Measurements from ENCODE around the gene RNASE13.

DNA sequence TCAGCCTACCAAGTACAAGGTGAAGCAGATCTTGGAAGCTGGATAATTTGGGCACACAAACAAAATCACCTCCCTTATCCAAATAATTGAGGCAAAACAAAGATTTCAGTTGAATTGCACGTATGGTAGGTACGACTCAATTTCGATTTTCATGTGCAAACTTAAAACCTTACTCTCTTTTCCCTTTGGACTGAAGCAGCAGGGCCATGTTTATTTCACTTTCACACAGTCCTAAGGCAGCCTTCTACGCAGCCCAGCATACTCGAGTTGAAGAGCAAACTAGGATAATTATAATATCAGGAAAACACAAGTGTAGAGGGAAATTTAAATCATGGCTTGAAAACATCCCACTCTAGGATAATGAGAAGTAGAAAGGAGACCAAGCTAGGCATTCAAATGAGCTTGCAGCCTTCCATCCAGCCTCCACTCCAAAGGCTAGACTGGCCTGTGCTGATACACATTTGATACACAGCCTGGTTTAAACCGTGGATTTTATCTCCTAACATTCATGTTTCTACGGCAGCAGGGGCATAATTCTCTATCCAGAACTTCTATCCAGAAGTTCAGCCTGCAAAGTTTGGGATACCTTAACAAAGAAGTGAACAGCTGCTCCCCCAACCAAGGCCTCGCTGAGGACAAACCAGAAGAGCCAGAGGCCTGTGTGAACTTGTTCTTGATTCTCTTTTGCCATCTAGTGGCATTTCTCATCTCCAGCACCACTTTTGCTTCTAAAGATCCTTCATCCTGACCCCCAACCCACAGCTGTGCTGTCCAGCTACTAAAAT, 5.2 kb upstream of the RNASE13 start:
- TF ChIP-seq, protein P1, sequence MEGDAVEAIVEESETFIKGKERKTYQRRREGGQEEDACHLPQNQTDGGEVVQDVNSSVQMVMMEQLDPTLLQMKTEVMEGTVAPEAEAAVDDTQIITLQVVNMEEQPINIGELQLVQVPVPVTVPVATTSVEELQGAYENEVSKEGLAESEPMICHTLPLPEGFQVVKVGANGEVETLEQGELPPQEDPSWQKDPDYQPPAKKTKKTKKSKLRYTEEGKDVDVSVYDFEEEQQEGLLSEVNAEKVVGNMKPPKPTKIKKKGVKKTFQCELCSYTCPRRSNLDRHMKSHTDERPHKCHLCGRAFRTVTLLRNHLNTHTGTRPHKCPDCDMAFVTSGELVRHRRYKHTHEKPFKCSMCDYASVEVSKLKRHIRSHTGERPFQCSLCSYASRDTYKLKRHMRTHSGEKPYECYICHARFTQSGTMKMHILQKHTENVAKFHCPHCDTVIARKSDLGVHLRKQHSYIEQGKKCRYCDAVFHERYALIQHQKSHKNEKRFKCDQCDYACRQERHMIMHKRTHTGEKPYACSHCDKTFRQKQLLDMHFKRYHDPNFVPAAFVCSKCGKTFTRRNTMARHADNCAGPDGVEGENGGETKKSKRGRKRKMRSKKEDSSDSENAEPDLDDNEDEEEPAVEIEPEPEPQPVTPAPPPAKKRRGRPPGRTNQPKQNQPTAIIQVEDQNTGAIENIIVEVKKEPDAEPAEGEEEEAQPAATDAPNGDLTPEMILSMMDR (IDR thresholded peaks at IDR 0.05): peak in 6 of 7 experiments; percentile 51 to 89 (median 84)
- TF ChIP-seq POLR2A (IDR thresholded peaks at IDR 0.05): no peak

Data from body of pancreas (tissue), 4 donors.